Adrenal gland (tissue), 12 donors: ENCODE results near the gene HEPHL1. TPM values are rescaled to one million over a fixed set of nuclear protein-coding genes. Genes with fewer than 3 reads are reported as not detected.
"Not testable (repeated sequence)": the region's sequence is repeated elsewhere in the genome, so short reads cannot be mapped to it uniquely, and the experiment has no call there.

Experiments used
- DNase-seq, 7 donors: peaks; one replicate each; pipeline ENCODE4 v3.0.0-alpha.2; 2019 to 2020
- H3K27ac ChIP-seq, 5 donors: fragments of 200-600 bp; sonication (generic) in 4 of 5; 1 replicate in 3 of 5; 2 replicates in 2 of 5; pipeline versions ENCODE4 v1.5.1 to v1.8.0; 2016 to 2020; ENCODE audit warnings: mild to moderate bottlenecking in 1 of 5
- H3K27me3 ChIP-seq: fragments of 200-600 bp; 2 replicates; pipeline ENCODE4 v1.8.0; 2021
- H3K36me3 ChIP-seq, 2 donors: fragments of 200-600 bp; replicated peaks in 1 of 2; 1 replicate in 1 of 2; 2 replicates in 1 of 2; pipeline versions ENCODE4 v1.5.1 to v1.8.0; 2018 to 2022
- H3K4me1 ChIP-seq, 2 donors: fragments of 200-600 bp; replicated peaks in 1 of 2; 1 replicate in 1 of 2; 2 replicates in 1 of 2; pipeline versions ENCODE4 v1.5.1 to v1.8.0; 2018 to 2021
- H3K4me3 ChIP-seq, 4 donors: fragments of 200-600 bp; sonication (generic) in 3 of 4; one replicate each; pipeline ENCODE4 v1.5.1; 2016 to 2018
- H3K9me3 ChIP-seq, 3 donors: fragments of 200-600 bp; sonication (generic) in 1 of 3; replicated peaks in 1 of 3; 1 replicate in 2 of 3; 2 replicates in 1 of 3; pipeline versions ENCODE4 v1.5.1 to v1.8.0; 2016 to 2021
- POLR2A ChIP-seq, 2 donors: fragments of 450-650 bp; IDR thresholded peaks; one replicate each; pipeline ENCODE4 v1.6.1; 2017; ENCODE audit warnings: antibody characterized with exemption in 2 of 2, mild to moderate bottlenecking in 2 of 2, moderate library complexity in 1 of 2
- WGBS, 4 donors: extraction: QIAGEN DNeasy Blood & Tissue Kit in 2 of 4; methylation state at CpG; one replicate each; pipeline versions ENCODE4 v1.1.5 to v1.1.7; 2013 to 2017; 5-methylcytosine and 5-hydroxymethylcytosine counted together
- intact Hi-C, 2 donors: fragments of 100-400 bp; cut with DNase I; formaldehyde crosslinking; loops; one replicate each; pipeline versions ENCODE4 v1.14.1 to v1.15.0; 2022 to 2023
- polyA plus RNA-seq, 3 donors: library from polyadenylated mRNA; stranded (reverse); fragments of 200-250 nt in 2 of 3; fragments of 350-450 nt in 1 of 3; fragmentation: Illumina TruSeq in 1 of 3; extraction: RNeasy Lipid Tissue Mini Kit (QIAGEN cat#74804) in 1 of 3; gene quantifications; one replicate each; pipeline ENCODE4 v1.2.3, GENCODE V29; 2013 to 2014
- total RNA-seq, 9 donors: library from RNA; depleted of rRNA in 4 of 9; stranded (reverse); fragments of >200 nt in 4 of 9; fragments of 120-200 nt in 1 of 9; fragmentation: NEBNext Ultra II Directional in 1 of 9; extraction: Animal tissue kit (Norgen Biotek cat#: 25700) in 1 of 9; gene quantifications; one replicate each; pipeline versions ENCODE4 v1.1.0 to v1.2.4, GENCODE V29; 2013 to 2023
- TF ChIP-seq, protein P1 (sequence below), 6 experiments: fragments of 450-650 bp in 4 of 6; fragments of 200-600 bp in 2 of 6; sonication (generic) in 1 of 6; IDR thresholded peaks; 1 replicate in 5 of 6; 2 replicates in 1 of 6; pipeline versions ENCODE4 v1.5.1 to v1.8.0; 2016 to 2021; ENCODE audit warnings: antibody characterized with exemption in 6 of 6, mild to moderate bottlenecking in 2 of 6, moderate library complexity in 1 of 6
- donor health status: healthy with polysubstance abuse.
- donor health status: Bipolar disorder and iron deficiency.
- donor health status: DM: yes; HTN: yes; CAD: no.
- donor health status: DM: no; HTN: no; CAD: no.
- donor health status: DM: no; HTN: no; CAD: no.
- donor health status: DM: yes; HTN: yes; CAD: no.

HEPHL1 gene
- total and polyA plus RNA-seq, 12 donors, result 0.06 TPM; not detected in 11

DNA sequence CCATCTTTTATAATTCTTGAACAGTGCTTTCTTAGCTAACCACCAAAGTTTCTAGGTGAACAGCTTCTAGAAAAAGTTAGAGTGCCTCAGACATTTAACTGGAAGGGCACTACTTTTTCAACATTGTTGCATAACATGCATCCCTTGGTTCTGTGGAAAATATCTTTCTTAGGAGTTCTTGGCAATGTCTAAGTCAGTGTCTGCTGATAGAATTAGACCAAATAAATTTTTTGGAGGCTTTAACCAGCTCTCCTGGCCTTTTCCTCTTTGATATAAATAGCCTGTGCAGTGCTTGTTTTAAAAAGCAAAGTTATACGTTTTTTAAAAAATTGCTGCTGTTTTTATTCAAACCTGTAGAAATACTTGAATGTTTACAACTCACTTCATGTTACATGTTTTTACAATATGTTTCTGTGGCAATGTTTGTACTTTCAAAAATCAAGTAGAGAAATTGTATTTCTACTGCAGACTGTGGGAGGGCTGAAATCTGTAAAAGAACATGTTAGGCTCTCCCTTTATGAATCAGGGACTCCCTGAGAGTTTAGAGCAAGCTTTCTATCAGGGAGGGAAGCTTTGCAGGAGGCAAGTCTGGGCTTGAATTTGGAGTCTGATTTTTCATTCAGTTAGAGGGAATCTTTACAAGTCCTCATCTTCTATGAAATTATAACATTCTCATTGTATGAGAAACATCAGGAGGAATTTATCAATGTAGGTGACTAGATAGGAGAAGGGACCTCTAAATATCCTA is 91.2 kb downstream of the HEPHL1 start:
- no peak for DNase-seq
- Histone ChIP-seq H3K4me1 (peaks cover 0 to 11% of the 10 kb centered on the region in 2 donors), H3K9me3 (no peaks in the 10 kb centered on the region), H3K27me3 (no peaks in the 10 kb centered on the region), H3K36me3 (no peaks in the 10 kb centered on the region), H3K4me3 (no peak overlapping the region), H3K27ac (no peak overlapping the region)
- intact Hi-C loops, result no loop called here
- TF ChIP-seq, protein P1, sequence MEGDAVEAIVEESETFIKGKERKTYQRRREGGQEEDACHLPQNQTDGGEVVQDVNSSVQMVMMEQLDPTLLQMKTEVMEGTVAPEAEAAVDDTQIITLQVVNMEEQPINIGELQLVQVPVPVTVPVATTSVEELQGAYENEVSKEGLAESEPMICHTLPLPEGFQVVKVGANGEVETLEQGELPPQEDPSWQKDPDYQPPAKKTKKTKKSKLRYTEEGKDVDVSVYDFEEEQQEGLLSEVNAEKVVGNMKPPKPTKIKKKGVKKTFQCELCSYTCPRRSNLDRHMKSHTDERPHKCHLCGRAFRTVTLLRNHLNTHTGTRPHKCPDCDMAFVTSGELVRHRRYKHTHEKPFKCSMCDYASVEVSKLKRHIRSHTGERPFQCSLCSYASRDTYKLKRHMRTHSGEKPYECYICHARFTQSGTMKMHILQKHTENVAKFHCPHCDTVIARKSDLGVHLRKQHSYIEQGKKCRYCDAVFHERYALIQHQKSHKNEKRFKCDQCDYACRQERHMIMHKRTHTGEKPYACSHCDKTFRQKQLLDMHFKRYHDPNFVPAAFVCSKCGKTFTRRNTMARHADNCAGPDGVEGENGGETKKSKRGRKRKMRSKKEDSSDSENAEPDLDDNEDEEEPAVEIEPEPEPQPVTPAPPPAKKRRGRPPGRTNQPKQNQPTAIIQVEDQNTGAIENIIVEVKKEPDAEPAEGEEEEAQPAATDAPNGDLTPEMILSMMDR (IDR thresholded peaks at IDR 0.05), result no peak
- TF ChIP-seq POLR2A (IDR thresholded peaks at IDR 0.05), result no peak
- 36 to 61% (median 56%) methylated on average over 1 of the region's 1 CpG for WGBS, 4 donors

DNA sequence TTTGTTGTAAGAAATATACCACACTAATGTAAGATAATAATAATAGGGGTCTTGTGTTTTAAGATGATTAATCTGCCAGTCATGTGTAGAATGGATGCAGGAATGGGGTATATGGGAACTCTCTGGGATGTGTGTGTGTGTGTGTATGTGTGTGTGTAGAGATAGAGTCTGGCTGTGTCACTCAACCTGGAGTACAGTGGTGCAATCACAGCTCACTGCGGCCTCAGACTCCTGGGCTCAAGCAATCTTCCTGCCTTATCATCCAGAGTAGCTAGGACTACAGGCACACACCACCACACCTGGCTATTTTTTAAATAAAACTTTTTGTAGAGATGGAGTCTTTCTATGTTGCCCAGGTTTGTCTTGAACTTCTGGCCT is 96.0 kb downstream of the HEPHL1 start:
- Histone ChIP-seq H3K36me3 (no peaks in the 10 kb centered on the region), H3K4me1 (peaks cover 0 to 11% of the 10 kb centered on the region in 2 donors), H3K27me3 (no peaks in the 10 kb centered on the region), H3K27ac (no peak overlapping the region), H3K4me3 (no peak overlapping the region), H3K9me3 (no peaks in the 10 kb centered on the region)
- WGBS, 4 donors, result 88 to 100% (median 100%) methylated on average over 1 of the region's 1 CpG
- TF ChIP-seq, protein P1 (IDR thresholded peaks at IDR 0.05), result no peak
- TF ChIP-seq POLR2A (IDR thresholded peaks at IDR 0.05), result no peak
- no peak for DNase-seq
- intact Hi-C loops, result no loop called here

DNA sequence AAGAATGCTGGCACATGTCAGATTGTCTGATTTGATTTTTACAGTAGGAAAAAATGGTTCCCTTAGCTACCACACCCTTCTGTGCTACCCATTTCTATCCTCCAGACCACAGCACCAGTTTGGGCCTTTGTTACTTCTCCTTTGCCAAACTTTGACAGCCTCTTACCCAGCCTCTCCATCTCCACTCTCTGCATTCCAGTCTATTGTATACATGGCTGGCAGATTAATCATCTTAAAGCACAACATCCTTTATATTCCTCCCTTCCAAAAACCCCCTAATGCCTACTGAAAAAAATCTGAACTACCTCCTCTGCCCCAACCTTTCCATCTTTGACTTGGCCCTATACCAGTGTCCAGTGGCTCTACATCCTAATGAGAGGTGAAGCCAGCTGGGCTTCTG is 96.7 kb downstream of the HEPHL1 start:
- no peak for DNase-seq
- H3K27ac ChIP-seq, result no peak overlapping the region
- no peaks in the 10 kb centered on the region for H3K27me3 ChIP-seq
- TF ChIP-seq, protein P1 (IDR thresholded peaks at IDR 0.05), result no peak
- TF ChIP-seq POLR2A (IDR thresholded peaks at IDR 0.05), result no peak
- H3K9me3 ChIP-seq, result no peaks in the 10 kb centered on the region
- H3K4me1 ChIP-seq, result peaks cover 0 to 11% of the 10 kb centered on the region in 2 donors
- H3K36me3 ChIP-seq, result no peaks in the 10 kb centered on the region
- no peak overlapping the region for H3K4me3 ChIP-seq
- intact Hi-C loops, result no loop called here

DNA sequence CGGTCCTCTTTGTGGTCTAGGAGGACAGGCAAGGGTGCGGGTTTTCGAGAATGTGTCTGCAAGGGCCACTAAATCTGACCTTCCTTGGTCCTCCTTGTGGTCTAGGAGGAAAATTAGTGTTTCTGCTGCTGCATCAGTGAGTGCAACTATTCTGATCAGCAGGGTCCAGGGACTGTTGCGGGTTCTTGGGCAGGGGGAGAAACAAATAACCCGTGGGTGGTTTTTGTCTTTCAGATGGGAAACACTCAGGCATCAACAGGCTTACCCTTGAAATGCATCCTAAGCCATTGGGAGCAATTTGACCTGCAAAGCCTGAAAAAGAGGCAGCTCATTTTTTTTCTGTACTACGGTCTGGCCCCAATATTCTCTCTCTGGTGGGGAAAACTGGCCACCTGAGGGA is 98.5 kb downstream of the HEPHL1 start:
- DNase-seq, H3K9me3 ChIP-seq, H3K36me3 ChIP-seq, H3K4me3 ChIP-seq, intact Hi-C loops, H3K27me3 ChIP-seq, H3K27ac ChIP-seq: not testable (repeated sequence)
- H3K4me1 ChIP-seq, result peaks cover 0 to 11% of the 10 kb centered on the region in 2 donors
- WGBS, 4 donors, result 79 to 95% (median 90%) methylated on average over 5 to 6 of the region's 6 CpGs

DNA sequence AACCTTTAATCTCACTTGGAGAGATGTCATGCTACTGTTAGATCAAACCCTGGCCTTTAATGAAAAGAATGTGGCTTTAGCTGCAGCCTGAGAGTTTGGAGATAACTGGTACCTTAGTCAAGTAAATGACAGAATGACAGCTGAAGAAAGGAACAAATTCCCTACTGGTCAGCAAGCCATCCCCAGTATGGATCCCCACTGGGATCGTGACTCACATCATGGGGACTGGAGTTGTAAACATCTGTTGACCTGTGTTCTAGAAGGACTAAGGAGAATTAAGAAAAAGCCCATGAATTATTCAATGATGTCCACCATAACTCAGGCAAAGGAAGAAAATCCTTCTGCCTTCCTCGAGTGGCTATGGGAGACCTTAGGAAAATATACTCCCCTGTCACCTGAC is 99.4 kb downstream of the HEPHL1 start:
- intact Hi-C loops, H3K27me3 ChIP-seq, H3K9me3 ChIP-seq, H3K27ac ChIP-seq, DNase-seq, H3K4me3 ChIP-seq, H3K36me3 ChIP-seq: not testable (repeated sequence)
- WGBS, 4 donors, result 80 to 87% (median 82%) methylated on average over 2 of the region's 2 CpGs
- H3K4me1 ChIP-seq, result peaks cover 0 to 11% of the 10 kb centered on the region in 2 donors
